Measurements from ENCODE around the gene BLCAP. TPM values are rescaled to one million over a fixed set of nuclear protein-coding genes. Genes with fewer than 3 reads are reported as not detected.
A peak's percentile ranks its signal among the peaks of the same experiment; 100 is the strongest.

BLCAP gene
- total RNA-seq, 2 donors from 2014 or later, result 66.6 to 78.7 TPM

DNA sequence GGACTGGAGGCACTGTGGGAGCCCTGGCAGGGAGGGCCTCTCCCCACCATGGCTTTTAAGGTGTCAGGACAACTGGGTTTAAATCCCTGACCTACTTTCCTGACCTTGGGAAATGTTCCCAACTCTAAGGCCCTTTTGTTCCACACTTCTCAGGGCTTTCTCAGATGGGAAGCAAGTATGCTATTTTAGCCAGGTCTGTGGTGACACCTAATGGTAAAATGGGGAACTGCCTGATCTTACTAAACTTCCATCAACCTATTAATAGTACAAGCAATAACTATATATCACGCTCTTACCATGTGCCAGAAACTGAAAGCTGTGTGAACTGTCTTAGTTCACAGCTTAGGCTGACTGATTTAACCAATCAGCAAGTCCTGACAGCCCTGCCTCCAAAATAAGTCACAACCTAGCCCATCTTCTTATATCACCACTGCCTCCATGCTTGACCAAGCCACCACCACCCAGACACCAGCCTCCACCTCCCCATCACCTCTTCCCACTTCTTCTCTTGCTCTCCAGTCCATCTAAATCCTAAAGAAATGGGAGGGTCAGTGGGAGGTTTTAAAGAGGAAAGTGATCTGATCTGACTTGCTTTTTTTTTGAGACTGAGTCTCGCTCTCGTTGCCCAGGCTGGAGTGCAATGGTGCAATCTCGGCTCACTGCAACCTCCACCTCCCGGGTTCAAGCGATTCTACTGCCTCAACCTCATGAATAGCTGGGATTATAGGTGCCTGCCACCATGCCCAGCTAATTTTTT lies 6.9 kb upstream of the BLCAP start:
- DNase-seq (ENCODE audit: low spot score), result peak; percentile 66
- Histone ChIP-seq H3K27me3 (no peaks in the 10 kb centered on the region), H3K36me3 (no peaks in the 10 kb centered on the region), H3K9me3 (no peaks in the 10 kb centered on the region), H3K27ac (no peak overlapping the region), H3K4me1 (peaks cover 0 to 7% of the 10 kb centered on the region in 2 donors), H3K4me3 (no peak overlapping the region)
- TF ChIP-seq, protein P1, sequence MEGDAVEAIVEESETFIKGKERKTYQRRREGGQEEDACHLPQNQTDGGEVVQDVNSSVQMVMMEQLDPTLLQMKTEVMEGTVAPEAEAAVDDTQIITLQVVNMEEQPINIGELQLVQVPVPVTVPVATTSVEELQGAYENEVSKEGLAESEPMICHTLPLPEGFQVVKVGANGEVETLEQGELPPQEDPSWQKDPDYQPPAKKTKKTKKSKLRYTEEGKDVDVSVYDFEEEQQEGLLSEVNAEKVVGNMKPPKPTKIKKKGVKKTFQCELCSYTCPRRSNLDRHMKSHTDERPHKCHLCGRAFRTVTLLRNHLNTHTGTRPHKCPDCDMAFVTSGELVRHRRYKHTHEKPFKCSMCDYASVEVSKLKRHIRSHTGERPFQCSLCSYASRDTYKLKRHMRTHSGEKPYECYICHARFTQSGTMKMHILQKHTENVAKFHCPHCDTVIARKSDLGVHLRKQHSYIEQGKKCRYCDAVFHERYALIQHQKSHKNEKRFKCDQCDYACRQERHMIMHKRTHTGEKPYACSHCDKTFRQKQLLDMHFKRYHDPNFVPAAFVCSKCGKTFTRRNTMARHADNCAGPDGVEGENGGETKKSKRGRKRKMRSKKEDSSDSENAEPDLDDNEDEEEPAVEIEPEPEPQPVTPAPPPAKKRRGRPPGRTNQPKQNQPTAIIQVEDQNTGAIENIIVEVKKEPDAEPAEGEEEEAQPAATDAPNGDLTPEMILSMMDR (IDR thresholded peaks at IDR 0.05), result peak; percentile 81 to 88

DNA sequence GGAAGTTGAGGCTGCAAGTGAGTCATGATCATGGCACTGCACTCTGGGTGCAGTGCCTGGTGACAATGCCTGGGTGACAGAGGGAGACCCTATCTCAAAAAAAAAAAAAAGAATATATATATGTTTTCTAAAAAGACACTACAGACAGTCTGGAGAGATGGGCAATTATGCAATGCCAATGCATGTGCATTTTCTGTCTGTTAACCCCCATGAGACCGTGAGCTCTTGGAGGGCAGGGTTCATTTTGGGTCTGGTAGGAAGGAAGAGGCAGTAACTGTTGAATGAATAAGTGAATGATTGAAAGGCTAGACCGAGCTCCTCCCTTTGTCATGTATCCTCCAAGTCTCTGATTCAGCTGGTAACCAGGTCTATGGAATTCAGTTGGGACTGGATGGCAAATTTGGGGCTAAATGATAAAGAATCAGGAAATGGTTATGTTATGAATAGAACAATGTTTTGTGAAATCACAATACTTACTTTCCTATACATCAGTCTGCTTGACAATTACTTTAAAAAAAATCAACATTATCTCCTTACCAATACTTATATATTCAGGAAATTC lies 5.6 kb upstream of the BLCAP start:
- H3K27ac ChIP-seq, result no peak overlapping the region
- H3K4me1 ChIP-seq, result peaks cover 0 to 13% of the 10 kb centered on the region in 2 donors
- no peak for DNase-seq (ENCODE audit: low spot score)
- H3K9me3 ChIP-seq, result no peaks in the 10 kb centered on the region
- H3K27me3 ChIP-seq, result no peaks in the 10 kb centered on the region
- no peak overlapping the region for H3K4me3 ChIP-seq
- TF ChIP-seq, protein P1 (IDR thresholded peaks at IDR 0.05), result no peak
- no peaks in the 10 kb centered on the region for H3K36me3 ChIP-seq

DNA sequence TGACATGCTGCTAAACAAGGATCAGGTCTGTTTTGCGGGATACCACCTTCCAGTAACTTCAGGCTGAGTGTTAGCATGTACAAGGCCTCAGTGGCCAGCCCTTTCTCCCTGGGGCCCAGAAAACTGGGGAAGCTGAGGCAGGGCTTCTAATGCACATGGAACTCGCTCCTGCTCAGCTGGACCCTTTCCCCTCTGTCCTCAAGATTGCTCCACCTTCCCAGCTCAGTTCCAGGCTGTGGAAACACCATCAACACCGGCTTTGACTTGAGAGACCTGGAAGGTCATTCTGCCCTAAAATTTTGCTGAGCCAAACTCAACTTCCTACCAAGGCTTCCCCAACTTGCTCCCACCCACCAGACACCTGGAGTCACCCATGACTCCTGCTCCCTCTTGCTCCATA lies 4.2 kb upstream of the BLCAP start:
- Histone ChIP-seq H3K36me3 (no peaks in the 10 kb centered on the region), H3K4me1 (peaks cover 0 to 14% of the 10 kb centered on the region in 2 donors), H3K4me3 (no peak overlapping the region), H3K9me3 (no peaks in the 10 kb centered on the region), H3K27me3 (no peaks in the 10 kb centered on the region), H3K27ac (no peak overlapping the region)
- TF ChIP-seq, protein P1 (IDR thresholded peaks at IDR 0.05), result no peak
- no peak for DNase-seq (ENCODE audit: low spot score)

DNA sequence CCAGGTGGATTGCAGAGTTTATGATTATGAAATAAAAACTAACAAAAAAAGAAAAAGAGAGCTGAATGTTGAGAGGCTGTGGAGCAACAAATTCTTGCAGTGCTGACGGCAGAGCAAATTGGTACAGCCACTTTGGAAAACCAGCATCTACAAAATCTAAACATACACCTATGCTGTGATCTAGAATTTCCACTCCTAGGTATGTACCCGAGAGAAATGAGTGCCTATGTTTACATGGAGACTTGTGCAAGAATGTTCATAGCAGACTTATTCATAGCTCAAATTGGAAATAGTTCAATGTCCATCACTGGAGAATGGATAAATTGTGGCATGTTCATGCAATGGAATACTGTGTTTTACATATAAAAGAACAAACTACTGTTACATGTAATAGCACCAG lies 3.0 kb upstream of the BLCAP start:
- no peak for DNase-seq (ENCODE audit: low spot score)
- Histone ChIP-seq H3K9me3 (no peaks in the 10 kb centered on the region), H3K4me1 (peaks cover 0 to 25% of the 10 kb centered on the region in 2 donors), H3K27ac (no peak overlapping the region), H3K4me3 (no peak overlapping the region), H3K27me3 (no peaks in the 10 kb centered on the region), H3K36me3 (no peaks in the 10 kb centered on the region)
- TF ChIP-seq, protein P1 (IDR thresholded peaks at IDR 0.05), result no peak

DNA sequence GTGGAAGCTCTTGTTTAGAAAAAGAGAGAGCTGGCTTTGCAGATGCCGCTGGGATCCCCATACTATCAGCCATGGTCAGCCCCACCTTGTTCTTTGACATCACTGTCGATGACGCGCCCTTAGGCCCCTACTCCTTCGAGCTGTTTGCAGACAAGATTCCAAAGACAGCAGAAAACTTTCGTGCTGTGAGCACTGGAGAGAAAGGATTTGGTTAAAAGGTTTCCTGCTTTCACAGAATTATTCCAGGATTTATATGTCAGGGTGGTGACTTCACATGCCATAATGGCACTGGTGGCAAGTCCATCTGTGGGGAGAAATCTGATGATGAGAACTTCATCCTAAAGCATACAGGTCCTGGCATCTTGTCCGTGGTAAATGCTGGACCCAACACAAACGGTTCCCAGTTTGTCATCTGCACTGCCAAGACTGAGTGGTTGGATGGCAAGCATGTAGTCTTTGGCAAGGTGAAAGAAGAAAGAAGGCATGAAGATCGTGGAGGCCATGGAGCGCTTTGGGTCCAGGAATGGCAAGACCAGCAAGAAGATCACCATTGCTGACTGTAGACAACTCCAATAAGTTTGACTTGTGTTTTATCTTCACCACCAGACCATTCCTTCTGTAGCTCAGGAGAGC lies 2.4 kb upstream of the BLCAP start:
- H3K4me3 ChIP-seq, result no peak overlapping the region
- no peak for DNase-seq (ENCODE audit: low spot score)
- H3K36me3 ChIP-seq, result no peaks in the 10 kb centered on the region
- no peaks in the 10 kb centered on the region for H3K27me3 ChIP-seq
- H3K27ac ChIP-seq, result no peak overlapping the region
- peaks cover 0 to 31% of the 10 kb centered on the region in 2 donors for H3K4me1 ChIP-seq
- no peaks in the 10 kb centered on the region for H3K9me3 ChIP-seq
- TF ChIP-seq, protein P1 (IDR thresholded peaks at IDR 0.05), result no peak

Data from right atrium auricular region (tissue), 2 donors.